Measurements from ENCODE around the gene ROBO2.

- TF ChIP-seq EP300 (IDR thresholded peaks at IDR 0.05; ENCODE audit: borderline replicate concordance in 1 of 2, low read depth in 1 of 2, low read length in 1 of 2) (no peak), POLR2AphosphoS5 (IDR thresholded peaks at IDR 0.05; ENCODE audit: low read depth, low read length) (no peak), JUND (IDR thresholded peaks at IDR 0.05) (no peak), RCOR1 (IDR thresholded peaks at IDR 0.05; ENCODE audit: low read length) (no peak), GABPA (IDR thresholded peaks at IDR 0.05; ENCODE audit: low read depth) (no peak), MAX (IDR thresholded peaks at IDR 0.05; ENCODE audit: low read depth) (no peak), CTCF (IDR thresholded peaks at IDR 0.05) (no peak), REST (IDR thresholded peaks at IDR 0.05; ENCODE audit: low read depth, low read length) (no peak), SIN3A (IDR thresholded peaks at IDR 0.05; ENCODE audit: borderline replicate concordance, low read depth, low read length) (no peak), TEAD4 (IDR thresholded peaks at IDR 0.05; ENCODE audit: borderline replicate concordance, insufficient read depth) (no peak), TCF12 (IDR thresholded peaks at IDR 0.05) (no peak)
Observed at GRCh38 chr3:77321646-77322045, 281.7 kb downstream of the ROBO2 start.

All from SK-N-SH (cell line).